ENCODE data around the gene STIP1. TPM values are rescaled to one million over a fixed set of nuclear protein-coding genes. Genes with fewer than 3 reads are reported as not detected.
A peak's percentile ranks its signal among the peaks of the same experiment; 100 is the strongest.

The STIP1 gene
- total RNA-seq, 1 donor from 2014 or later, result 108 TPM

- Mint-ChIP-seq H3K4me3 (ENCODE audit: unreplicated experiment) (no peak overlapping the region), H3K4me1 (ENCODE audit: low read depth) (no peaks in the 10 kb centered on the region), H3K9me3 (ENCODE audit: low read depth) (no peaks in the 10 kb centered on the region), H3K27me3 (ENCODE audit: low read depth) (no peaks in the 10 kb centered on the region), H3K27ac (ENCODE audit: unreplicated experiment) (no peak overlapping the region), H3K36me3 (ENCODE audit: low read depth) (no peaks in the 10 kb centered on the region)
- no peak for DNase-seq (ENCODE audit: low spot score)
- TF ChIP-seq CTCF (IDR thresholded peaks at IDR 0.05), result no peak
Observed at GRCh38 chr11:64141081-64141783, 44.7 kb upstream of the STIP1 start.

GRCh38 chr11:64144587-64145472 lies 41.1 kb upstream of the STIP1 start:
- TF ChIP-seq CTCF (IDR thresholded peaks at IDR 0.05), result no peak

GRCh38 chr11:64146036-64146955 lies 39.7 kb upstream of the STIP1 start:
- no peak overlapping the region for H3K27ac Mint-ChIP-seq (ENCODE audit: unreplicated experiment)
- H3K36me3 Mint-ChIP-seq (ENCODE audit: low read depth), result no peaks in the 10 kb centered on the region

More at GRCh38 chr11:64144587-64145472, 41.1 kb upstream of the STIP1 start:
- H3K27me3 Mint-ChIP-seq (ENCODE audit: low read depth), result no peaks in the 10 kb centered on the region
- no peak overlapping the region for H3K4me3 Mint-ChIP-seq (ENCODE audit: unreplicated experiment)
- no peaks in the 10 kb centered on the region for H3K9me3 Mint-ChIP-seq (ENCODE audit: low read depth)
- H3K36me3 Mint-ChIP-seq (ENCODE audit: low read depth), result no peaks in the 10 kb centered on the region
- peaks cover 3% of the 10 kb centered on the region for H3K4me1 Mint-ChIP-seq (ENCODE audit: low read depth)
- no peak for DNase-seq (ENCODE audit: low spot score)
- no peak overlapping the region for H3K27ac Mint-ChIP-seq (ENCODE audit: unreplicated experiment)

GRCh38 chr11:64148226-64148916 lies 37.6 kb upstream of the STIP1 start:
- TF ChIP-seq CTCF (IDR thresholded peaks at IDR 0.05), result peak; percentile 98
- peaks cover 3% of the 10 kb centered on the region for H3K4me1 Mint-ChIP-seq (ENCODE audit: low read depth)
- no peak for DNase-seq (ENCODE audit: low spot score)
- H3K27ac Mint-ChIP-seq (ENCODE audit: unreplicated experiment), result no peak overlapping the region
- H3K36me3 Mint-ChIP-seq (ENCODE audit: low read depth), result no peaks in the 10 kb centered on the region
- peak overlapping the region; percentile 17 for H3K4me3 Mint-ChIP-seq (ENCODE audit: unreplicated experiment)
- H3K27me3 Mint-ChIP-seq (ENCODE audit: low read depth), result no peaks in the 10 kb centered on the region
- H3K9me3 Mint-ChIP-seq (ENCODE audit: low read depth), result no peaks in the 10 kb centered on the region

More at GRCh38 chr11:64146036-64146955, 39.7 kb upstream of the STIP1 start:
- H3K4me3 Mint-ChIP-seq (ENCODE audit: unreplicated experiment), result no peak overlapping the region
- H3K4me1 Mint-ChIP-seq (ENCODE audit: low read depth), result peaks cover 3% of the 10 kb centered on the region
- no peak for DNase-seq (ENCODE audit: low spot score)
- TF ChIP-seq CTCF (IDR thresholded peaks at IDR 0.05), result peak; percentile 79
- H3K27me3 Mint-ChIP-seq (ENCODE audit: low read depth), result no peaks in the 10 kb centered on the region
- no peaks in the 10 kb centered on the region for H3K9me3 Mint-ChIP-seq (ENCODE audit: low read depth)
